GM04504 (cell line): ENCODE data around the gene FKBP7.
A peak's percentile ranks its signal among the peaks of the same experiment; 100 is the strongest.
"Not testable (repeated sequence)": the region's sequence is repeated elsewhere in the genome, so short reads cannot be mapped to it uniquely, and the experiment has no call there.

Source experiments
- DNase-seq: peaks from one replicate; pipeline ENCODE4 v3.0.0-alpha.2; 2012; ENCODE audit warnings: low read depth

FKBP7 gene, protein sequence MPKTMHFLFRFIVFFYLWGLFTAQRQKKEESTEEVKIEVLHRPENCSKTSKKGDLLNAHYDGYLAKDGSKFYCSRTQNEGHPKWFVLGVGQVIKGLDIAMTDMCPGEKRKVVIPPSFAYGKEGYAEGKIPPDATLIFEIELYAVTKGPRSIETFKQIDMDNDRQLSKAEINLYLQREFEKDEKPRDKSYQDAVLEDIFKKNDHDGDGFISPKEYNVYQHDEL

DNA sequence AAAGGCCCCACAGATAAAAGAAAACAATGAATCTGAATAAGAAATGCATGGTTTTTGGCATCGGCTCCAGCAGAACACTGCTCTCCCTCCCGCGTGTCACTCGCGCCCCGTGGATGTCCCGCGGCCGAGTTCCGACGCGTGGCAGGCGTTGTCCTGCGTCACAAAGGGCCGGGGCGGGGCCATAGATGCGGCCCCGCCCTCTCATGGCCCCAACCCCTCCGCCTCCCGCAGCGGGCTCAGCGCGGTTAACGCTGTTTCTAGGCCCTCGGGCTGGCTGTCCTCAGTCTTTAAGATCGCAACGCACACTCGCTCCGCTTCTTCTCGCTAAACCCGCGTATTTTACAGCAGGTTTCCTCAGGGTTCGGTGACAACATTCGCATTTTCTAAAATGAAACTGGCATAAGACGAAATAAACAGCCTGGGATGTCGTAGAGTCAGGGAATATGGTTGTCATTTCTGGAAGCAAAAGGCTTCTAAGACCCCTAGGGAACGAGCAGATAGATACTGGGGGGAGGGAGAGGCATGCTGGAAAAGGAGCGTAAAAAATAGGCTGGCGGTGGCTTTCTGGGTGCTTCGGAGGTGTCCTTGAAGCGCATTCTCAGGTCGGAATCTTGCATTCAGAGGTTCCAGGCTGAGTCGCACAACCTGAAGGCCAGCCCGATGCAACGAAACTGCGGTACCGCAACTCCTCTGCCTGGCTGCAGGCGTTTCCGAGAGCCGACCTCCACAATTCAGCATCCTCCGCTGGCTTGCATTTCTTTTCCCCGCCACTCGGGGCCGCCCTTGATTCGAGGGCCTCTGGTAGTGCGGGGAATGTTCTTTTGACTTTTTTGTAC lies at the start of gene FKBP7:
Gene FKBP7, minus strand, starts transcription at position 162 of the 836 bp plus-strand sequence. Its CDS starts 101 bp downstream, at position 61.
- peak; percentile 67 for DNase-seq

DNA sequence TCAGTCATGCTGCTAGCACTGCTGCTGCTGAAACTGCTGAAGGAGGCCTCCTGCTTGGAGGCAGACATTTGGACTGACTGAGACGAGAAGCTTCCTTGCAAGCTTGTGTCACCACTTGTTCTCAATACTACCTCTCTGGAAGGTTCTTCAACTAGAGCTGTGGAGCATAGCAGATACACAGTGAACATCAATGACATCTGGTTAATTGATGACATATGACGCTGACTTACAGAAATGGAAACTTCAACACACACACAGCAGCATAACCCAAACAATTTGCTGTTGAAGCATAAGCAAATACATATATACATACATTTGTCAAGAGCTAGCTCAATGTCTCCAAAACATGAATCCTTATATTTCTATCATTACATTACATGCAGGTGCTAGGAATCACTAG lies 49.2 kb upstream of the FKBP7 start:
- no peak for DNase-seq

DNA sequence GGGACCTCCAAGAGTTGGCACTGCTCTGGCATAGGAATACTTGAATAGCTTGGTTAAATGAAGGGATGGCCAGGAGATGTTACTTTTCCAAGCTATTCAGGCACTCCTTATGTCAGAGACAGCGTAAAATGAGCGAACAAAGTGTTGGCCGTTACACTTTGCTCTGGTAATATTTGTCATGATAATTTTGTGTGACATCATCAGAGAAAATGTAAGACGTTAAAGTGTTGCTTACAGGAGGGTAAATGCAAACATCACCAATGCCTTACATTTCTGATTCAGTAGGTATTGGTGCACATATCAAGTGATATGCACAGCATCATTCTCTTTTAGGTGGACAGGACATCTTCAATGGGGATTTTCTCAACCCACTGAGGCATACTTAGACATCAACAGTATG lies 47.9 kb upstream of the FKBP7 start:
- no peak for DNase-seq

DNA sequence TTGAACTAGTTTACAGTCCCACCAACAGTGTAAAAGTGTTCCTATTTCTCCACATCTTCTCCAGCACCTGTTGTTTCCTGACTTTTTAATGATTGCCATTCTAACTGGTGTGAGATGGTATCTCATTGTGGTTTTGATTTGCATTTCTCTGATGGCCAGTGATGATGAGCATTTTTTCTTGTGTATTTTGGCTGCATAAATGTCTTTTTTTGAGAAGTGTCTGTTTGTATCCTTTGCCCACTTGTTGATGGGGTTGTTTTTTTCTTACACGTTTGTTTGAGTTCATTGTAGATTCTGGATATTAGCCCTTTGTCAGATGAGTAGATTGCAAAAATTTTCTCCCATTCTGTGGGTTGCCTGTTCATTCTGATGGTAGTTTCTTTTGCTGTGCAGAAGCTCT lies 47.1 kb upstream of the FKBP7 start:
- not testable (repeated sequence) for DNase-seq

DNA sequence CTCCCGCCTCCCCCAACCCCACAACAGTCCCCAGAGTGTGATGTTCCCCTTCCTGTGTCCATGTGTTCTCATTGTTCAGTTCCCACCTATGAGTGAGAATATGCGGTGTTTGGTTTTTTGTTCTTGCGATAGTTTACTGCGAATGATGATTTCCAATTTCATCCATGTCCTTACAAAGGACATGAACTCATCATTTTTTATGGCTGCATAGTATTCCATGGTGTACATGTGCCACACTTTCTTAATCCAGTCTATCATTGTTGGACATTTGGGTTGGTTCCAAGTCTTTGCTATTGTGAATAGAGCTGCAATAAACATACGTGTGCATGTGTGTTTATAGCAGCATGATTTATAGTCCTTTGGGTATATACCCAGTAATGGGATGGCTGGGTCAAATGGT lies 46.6 kb upstream of the FKBP7 start:
- DNase-seq, result not testable (repeated sequence)

DNA sequence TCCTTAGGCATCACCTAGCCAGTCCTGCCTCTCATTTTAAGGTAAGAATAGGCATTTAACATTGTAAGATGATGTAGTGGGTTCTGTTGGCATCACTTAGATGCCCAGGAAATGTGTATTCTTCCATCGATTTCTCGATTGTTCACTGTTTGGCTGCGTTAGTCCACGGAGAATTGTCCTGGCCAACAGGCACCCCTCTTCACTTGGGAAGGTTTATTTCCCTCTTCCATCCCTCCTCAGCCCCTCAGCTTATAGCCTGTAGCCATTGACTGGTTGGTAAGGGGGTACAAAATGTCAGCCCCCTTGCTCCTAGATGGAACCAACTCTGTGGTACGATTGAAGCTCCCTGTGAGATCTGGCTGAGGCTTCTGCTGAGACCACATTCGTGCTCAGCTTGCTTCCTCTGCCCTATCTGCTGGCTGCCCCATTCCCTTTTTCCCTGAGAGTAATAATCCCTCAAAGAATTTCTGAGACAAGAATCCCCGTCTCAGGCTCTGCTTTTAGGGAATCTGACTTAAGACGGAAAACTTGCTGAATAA lies 45.3 kb upstream of the FKBP7 start:
- DNase-seq, result no peak

DNA sequence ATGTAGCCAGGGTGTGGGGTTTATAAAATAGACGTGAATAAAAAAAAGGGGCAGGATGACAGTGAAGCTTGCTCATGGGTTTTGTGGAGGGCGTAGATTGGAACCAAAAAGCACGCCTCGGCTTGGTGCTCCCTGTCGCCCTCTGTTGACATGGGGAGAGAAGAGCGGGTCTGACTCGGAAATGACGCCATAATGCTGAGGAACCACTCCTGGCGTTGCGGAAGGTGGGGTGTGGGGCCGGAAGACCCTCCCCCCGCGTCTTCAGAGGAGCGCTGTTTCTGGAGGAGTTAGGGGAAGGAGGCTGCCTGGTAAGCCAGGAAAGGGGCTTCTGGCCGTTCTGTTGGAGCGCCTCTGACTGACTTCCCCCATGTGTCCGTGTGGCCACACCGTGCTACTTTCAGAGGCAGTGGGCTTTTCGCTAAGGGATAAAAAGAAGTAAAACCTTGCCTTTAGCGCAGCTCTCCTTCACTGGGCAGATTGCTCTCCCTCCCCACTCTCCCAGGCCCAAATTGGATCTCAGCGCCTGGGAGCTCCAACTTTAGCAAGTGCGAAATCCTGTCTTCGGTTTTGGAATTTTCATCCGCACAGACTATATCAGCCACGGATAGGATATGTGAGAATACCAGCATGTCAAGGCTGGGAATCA lies 44.7 kb upstream of the FKBP7 start:
- peak; percentile 60 for DNase-seq

DNA sequence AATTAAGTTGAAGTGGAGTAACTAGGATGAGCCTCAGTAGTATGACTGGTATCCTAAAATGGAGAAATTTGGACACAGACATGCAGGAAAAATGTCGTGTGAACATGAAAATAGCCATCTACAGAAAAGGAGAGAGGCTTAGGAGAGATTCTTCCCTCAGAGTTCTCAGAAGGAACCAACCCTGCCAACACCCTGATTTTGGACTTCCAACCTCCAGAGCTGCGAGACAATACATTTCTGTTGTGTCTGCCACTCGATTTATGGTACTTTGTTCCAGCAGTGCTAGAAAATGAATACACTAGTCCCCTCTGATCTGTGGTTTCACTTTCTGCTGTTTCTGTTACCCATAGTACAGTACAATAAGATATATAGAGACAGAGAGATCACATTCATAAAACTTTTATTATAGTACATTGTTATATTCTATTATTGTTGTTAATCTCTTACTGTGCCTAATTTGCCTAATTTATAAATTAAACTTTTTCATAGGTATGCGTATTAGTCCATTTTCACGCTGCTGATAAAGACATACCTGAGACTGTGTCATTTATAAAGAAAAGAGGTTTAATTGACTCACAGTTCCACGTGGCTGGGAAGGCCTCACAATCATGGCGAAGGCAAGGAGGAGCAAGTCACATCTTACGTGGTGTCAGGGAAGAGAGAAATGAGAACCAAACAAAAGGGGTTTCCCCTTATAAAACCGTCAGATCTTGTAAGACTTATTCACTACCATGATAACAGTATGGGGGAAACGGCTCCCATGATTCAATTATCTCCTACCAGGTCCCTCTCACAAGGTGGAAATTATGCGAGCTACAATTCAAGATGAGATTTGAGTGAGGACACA lies 43.1 kb upstream of the FKBP7 start:
- no peak for DNase-seq

DNA sequence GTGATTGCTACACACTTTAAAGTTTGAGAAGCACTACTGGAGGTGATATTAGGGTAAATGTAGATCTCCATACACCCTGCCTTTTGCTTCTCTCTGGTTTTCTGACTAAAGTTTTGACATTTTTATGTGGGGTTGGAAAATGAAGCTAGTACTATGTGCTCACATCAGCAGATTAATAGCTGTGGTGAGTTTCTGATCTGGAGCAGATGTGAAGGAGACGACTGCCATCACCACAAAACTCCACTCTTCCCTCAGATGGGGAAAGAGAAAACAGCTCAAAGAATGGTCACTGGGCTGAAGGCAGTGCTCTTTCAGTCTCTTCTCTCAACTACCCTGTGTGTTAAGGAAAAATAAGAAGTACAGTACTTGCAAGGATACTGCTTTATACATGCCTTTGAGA lies 39.1 kb upstream of the FKBP7 start:
- peak; percentile 29 for DNase-seq

DNA sequence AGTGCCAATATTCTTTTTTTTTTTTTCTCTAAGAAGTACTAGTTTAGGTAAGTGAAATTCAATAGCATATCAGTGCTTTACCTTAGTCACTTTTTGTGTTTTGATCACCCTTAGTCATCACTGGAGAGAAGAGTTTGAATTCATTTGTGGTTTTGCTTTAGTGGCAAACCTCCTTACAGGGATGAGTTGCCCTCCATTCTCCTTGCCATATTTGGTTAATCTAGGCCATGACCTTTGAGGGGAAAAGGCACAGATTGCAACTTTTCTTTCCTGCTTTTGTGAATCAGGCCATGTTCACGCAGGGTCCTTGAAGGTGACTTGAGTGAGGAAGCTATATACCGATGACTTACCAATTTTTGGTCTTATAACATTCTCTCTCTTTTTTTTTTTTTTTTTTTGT lies 36.3 kb upstream of the FKBP7 start:
- peak; percentile 20 for DNase-seq

DNA sequence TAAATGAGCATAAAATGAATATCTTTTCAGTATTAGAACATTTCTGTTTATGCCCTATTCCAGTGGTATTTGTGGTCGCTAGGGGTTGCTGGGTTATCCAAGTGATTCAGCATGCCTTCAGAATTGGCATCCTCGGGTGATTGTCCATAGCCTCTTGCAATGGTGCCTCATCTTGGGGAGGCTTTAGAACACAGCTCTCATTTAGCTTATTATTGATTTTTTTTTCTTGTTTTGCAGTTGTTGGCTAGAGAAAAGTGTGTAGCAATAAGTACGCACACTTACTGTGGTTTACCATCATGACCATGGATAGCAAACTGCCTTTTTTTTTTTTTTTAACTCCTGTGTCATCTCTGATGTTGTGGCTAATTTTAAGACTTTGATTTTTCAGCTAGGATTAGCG lies 35.5 kb upstream of the FKBP7 start:
- no peak for DNase-seq

DNA sequence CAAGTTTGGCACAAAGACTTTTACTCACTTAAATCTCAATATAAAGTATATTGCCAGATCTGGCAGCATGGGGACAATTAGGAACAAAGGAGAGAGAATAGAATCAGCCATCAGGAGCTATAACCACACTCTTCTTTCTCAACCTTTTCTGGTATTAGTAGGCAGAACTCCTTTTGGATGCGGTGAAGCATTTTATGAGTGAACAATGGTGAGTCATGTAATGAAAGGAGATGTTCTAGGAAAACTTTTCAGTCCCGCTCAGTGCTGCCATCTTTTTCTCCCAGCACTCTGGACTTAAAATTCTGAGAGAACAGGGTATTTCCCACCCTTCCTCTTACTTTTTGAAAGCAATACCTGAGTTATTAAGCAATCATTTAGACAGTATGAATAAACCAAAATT lies 34.1 kb upstream of the FKBP7 start:
- no peak for DNase-seq

DNA sequence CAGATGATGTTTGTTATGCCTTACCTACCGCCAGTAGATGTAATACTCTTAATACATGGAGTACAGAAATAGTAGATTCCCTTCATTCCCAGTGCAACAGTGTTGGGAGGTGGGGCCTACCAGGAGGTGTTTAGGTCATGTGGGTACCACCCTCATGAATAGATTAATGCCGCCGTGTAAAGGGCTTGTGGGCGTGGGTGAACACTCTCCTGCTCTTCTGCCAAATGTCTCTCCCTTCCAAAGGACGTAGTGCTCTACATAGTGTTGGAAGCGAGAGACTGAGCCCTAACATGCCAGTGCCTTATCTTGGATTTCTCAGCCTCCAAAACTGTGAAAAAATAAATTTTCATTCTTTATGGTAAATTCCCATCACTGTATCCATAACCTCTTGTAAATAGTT lies 32.0 kb upstream of the FKBP7 start:
- DNase-seq, result no peak

DNA sequence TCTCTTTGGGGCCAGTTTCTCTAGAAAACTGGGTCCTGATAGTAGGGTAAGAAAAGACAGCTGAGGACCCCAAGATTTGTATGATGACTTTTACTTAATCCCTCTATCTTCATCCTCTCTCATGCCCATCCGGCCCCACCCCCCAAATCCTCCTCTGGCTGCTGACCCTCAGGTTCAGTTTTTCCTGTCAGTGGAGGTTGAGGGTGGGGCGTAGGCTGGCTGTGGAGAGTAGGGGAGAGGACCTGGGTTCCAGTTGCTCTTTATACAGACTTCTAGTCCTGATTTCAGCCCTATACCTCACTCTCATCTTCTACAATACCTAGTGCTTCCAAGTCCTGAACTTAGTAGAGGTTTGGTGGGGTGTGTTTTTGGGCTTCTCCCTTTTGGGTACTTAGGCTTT lies 30.2 kb upstream of the FKBP7 start:
- DNase-seq, result no peak

DNA sequence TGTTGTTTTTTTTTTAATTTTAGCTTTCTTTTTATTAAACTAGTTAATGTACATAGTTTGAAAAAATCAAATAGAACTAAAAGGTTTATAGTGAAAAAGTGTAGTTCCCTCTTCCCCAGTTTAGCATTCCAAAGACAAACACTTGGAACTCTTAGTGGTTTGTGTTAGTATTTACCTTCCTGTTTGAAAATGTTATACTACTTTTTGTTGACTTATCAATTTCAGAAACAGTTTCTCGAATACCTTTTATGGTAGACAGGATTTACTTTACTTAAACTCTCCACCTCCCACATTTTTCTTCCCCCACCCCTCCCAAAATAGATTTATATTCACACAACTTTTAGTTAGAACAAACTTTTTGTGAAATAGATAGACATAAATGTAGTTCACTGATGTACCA lies 28.5 kb upstream of the FKBP7 start:
- no peak for DNase-seq

DNA sequence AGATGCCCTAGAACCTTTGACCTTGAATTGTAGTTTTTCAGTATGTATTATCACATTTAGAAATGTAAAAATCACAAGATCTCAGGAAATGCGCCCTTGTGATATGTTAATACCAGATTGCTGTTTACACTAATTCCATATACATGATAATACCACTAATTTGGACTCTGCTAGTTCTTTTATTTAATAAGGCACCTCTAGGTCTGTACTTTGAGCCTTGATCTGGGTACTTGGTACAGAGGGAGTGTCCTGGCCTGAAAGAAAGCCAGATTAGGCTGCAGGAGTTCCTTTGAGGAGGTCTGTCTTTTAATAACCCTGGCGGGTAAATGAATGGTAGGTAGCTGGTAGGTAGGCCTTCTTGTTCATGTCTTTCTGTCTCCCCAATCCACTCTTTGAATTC lies 28.1 kb upstream of the FKBP7 start:
- DNase-seq, result no peak

DNA sequence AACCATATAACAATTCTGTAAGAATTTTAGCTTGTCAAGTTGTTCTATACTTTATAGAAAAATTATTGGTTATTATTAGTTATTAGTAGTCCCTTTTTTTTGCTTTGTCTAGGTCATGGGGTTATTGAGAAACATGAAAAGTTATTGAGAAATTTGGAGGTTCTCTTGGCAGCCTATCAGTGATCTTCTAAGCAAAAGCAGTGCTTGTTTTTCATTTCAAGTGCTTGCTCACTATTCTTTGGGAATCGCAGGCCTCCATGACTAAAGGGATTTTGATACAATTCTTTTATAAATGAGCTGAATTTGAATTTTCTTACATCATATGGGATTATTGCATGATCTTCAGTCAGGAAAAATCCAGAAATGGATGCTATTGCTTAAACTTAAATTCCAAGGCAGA lies 27.7 kb upstream of the FKBP7 start:
- DNase-seq, result no peak

DNA sequence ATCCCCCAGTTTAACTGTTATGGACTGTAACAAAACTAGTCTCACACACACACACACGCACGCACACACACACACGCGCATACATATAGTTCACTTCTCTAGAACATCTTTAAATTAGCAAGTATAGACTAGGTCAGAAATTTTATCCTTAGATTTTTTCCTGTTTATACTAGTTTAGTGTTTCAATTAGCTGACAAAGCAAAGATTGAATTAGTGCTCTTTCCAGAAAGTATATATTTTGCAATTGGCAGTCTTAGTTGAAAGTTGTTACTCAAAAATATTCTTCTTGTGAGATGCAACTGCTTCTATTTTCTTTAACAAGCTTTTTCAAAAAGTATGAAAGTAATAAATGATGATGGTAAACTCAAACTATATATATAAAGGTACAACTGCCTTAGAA lies 24.4 kb upstream of the FKBP7 start:
- no peak for DNase-seq

DNA sequence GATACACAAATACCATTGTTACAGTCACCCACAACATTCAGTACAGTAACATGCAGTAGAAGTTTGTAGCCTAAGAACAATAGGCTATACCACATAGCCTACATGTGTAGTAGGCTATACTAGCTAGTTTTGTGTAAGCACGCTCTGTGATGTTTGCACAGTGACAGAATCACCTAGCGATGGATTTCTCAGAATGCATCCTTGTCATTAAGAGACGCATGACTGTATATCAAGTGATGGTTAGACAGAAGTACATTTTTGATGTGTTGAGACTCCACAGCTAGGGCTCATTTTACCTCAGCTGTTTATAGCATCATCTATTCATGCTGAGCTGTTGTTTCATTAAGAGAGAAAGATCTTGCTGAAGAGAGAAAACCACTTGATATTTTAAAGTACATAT lies 21.2 kb upstream of the FKBP7 start:
- no peak for DNase-seq

DNA sequence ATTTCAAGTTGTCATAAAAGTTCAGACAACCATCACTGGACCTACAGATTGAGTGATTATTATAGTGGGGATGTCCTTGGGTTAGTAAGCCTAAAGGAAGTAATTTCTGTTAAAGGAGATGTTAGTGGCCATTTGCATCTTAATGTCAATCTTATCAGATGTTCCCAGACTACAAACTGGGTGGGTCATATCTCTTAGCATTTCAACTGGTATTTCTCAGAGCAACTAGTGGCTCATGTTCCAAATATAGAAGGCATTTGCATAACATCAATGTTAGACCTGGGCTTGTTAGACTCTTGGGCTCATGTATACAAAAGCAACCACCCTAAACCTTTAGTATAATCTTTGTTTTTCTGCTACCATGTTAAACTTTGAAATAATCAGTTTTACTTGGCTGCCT lies 19.7 kb upstream of the FKBP7 start:
- no peak for DNase-seq

DNA sequence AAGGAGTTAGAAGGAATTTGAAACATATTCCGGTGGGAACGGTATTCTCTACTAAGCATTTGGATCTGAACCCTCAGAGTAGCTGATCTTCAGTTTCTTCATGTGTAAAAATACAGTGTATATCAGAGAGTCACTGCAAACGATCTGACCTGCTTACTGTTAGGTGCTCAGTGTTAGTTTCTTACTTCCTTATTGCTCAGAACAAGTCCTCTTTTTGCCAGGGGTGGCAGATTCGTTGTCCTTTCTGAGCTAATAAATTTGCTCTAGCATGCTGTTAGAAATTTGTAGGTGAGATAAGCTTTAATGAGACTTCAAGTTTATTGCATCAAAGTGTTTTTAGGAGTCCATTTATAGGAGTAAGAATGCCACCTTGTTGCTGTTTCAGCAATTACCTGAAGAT lies 17.6 kb upstream of the FKBP7 start:
- no peak for DNase-seq

DNA sequence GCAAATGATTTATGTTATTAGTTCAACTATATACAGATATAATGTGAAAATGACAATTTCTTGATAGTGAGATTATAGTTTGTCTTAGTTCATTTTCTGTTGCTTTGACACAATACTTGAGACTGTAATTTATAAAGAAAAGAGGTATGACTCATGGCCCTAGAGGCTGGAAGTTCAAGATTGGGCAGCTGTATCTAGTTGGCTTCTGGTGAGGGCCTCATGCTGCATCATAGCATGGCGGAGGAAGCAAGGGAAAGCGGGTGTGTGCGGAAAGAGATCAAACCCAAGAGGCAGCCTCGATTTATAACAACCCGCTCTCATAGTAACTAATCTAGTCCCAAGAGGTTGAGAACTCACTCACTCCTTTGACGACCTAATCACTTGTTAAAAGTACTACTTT lies 13.2 kb upstream of the FKBP7 start:
- DNase-seq, result no peak
